Heart right ventricle (tissue), 16 donors: ENCODE data around the gene AMIGO2. TPM values are rescaled to one million over a fixed set of nuclear protein-coding genes. Genes with fewer than 3 reads are reported as not detected.

Source experiments
- ATAC-seq, 8 donors: fragments of 200-7000 bp; cut with Tn5 transposase; one replicate each; pipeline ENCODE4 v1.9.1; 2020; ENCODE audit warnings: mild to moderate bottlenecking in 8 of 8, moderate library complexity in 8 of 8, moderate number of reproducible peaks in 1 of 8
- DNase-seq, 2 donors: peaks; one replicate each; pipeline ENCODE4 v3.0.0-alpha.2; 2020
- H3K27ac ChIP-seq, 10 donors: fragments of 200-600 bp; sonication (generic) in 2 of 10; one replicate each; pipeline versions ENCODE4 v1.5.0 to v1.8.0; 2020 to 2022; ENCODE audit warnings: mild to moderate bottlenecking in 3 of 10
- H3K27me3 ChIP-seq, 7 donors: fragments of 200-600 bp; one replicate each; pipeline ENCODE4 v1.8.0; 2021 to 2022; ENCODE audit warnings: mild to moderate bottlenecking in 2 of 7
- H3K36me3 ChIP-seq, 9 donors: fragments of 200-600 bp; sonication (generic) in 1 of 9; one replicate each; pipeline versions ENCODE4 v1.5.0 to v1.8.0; 2020 to 2022; ENCODE audit warnings: mild to moderate bottlenecking in 2 of 9
- H3K4me1 ChIP-seq, 9 donors: fragments of 200-600 bp; sonication (generic) in 1 of 9; one replicate each; pipeline versions ENCODE4 v1.5.0 to v1.8.0; 2020 to 2022; ENCODE audit warnings: mild to moderate bottlenecking in 4 of 9
- H3K4me3 ChIP-seq, 10 donors: fragments of 200-600 bp; sonication (generic) in 2 of 10; one replicate each; pipeline versions ENCODE4 v1.5.0 to v1.8.0; 2020 to 2022; ENCODE audit warnings: mild to moderate bottlenecking in 7 of 10, moderate library complexity in 2 of 10
- H3K9me3 ChIP-seq, 11 donors: fragments of 200-600 bp in 10 of 11; sonication (generic) in 2 of 11; one replicate each; pipeline versions ENCODE4 v1.5.0 to v1.8.0; 2013 to 2022; ENCODE audit warnings: mild to moderate bottlenecking in 2 of 11, control low read depth in 1 of 11, moderate library complexity in 1 of 11
- WGBS, 2 donors: extraction: QIAGEN DNeasy Blood & Tissue Kit; methylation state at CpG; one replicate each; pipeline ENCODE4 v1.1.7; 2013; ENCODE audit warnings: inconsistent platforms in 1 of 2; 5-methylcytosine and 5-hydroxymethylcytosine counted together
- intact Hi-C, 10 donors: fragments of 100-400 bp; cut with DNase I; formaldehyde crosslinking; loops; one replicate each; pipeline versions ENCODE4 v1.11.1 to v1.14.2; 2022
- polyA plus RNA-seq, 2 donors: library from polyadenylated mRNA; stranded (reverse); fragments of 200-250 nt; gene quantifications; one replicate each; pipeline ENCODE4 v1.2.3, GENCODE V29; 2013
- total RNA-seq, 10 donors: library from RNA; stranded (reverse); fragmentation: NEBNext Ultra II Directional in 3 of 10; extraction: Animal tissue kit (Norgen Biotek cat#: 25700) in 3 of 10; gene quantifications; one replicate each; pipeline versions ENCODE4 v1.2.1 to v1.2.4, GENCODE V29; 2021 to 2023
- TF ChIP-seq, protein P1 (sequence below), 9 donors: fragments of 200-600 bp; sonication (generic) in 2 of 9; IDR thresholded peaks; one replicate each; pipeline versions ENCODE4 v1.5.0 to v1.8.0; 2021 to 2022; ENCODE audit warnings: antibody characterized with exemption in 9 of 9, mild to moderate bottlenecking in 5 of 9, moderate library complexity in 1 of 9
- donor health status: Arrhythmogenic right ventricular cardiomyopathy.
- donor health status: ischemic (EF 13 %, LVEDD 7.1; RV severe dilation, severe dysfunction).
- donor health status: healthy with polysubstance abuse.
- donor health status: DM: no; HTN: yes; CAD: no.
- donor health status: DM: no; HTN: no; CAD: no.
- donor health status: ischemic (EF 25% LVEDD 6.9; RV normal size, moderate dysfunction).
- donor health status: ischemic (EF 25% LVEDD 5.7; RV mildly dilated, moderate dysfunction).
- donor health status: healthy.
- donor health status: DM: yes; HTN: yes; CAD: no.
- donor health status: Ischemic cardiomyopathy.
- donor health status: ischemic (EF 35%, LVEDD 5.7; RV mildly dilated, moderate dysfunction).
- donor health status: nonischemic (EF 11% LVEDD 7.7; RV severe dilation, severe dysfunction).
- donor health status: DM: yes; HTN: yes; CAD: no.
- donor health status: PGD.
- donor health status: ischemic (EF 29% LVEDD 5.4; RV normal size, mild dysfunction).
- donor health status: nonischemic (EF 23%, LVEDD 6.1; RV moderate dilation, normal function).

Gene AMIGO2
- total and polyA plus RNA-seq, 12 donors, result 1.1 to 3.3 (median 2.2) TPM

DNA sequence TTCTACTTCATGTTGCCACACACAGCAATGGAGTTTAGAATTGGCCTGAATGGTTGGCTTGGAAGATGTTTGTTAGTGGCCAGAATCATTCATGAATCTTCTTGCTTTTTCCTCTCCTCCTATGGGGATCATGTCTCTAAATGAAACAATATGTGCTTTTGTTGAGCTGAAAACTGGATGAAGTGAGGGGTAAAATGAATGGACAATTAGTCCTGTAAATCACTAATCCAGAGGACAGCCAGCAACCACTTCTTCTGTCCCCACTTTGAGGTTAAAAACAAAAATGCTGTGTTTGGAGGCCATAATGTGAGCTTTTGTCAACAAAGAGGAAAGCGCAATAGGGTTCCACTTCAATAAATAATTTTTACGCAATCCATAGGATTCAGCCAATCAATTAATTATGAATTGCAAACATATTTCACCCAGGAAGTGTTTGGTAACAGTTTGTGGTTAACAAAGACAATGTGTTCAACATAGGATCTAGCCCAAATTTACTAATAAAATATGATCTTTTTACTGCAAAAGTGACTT, 30.3 kb upstream of the AMIGO2 start:
- no peak overlapping the region for H3K27ac ChIP-seq
- intact Hi-C loops, result no loop called here

DNA sequence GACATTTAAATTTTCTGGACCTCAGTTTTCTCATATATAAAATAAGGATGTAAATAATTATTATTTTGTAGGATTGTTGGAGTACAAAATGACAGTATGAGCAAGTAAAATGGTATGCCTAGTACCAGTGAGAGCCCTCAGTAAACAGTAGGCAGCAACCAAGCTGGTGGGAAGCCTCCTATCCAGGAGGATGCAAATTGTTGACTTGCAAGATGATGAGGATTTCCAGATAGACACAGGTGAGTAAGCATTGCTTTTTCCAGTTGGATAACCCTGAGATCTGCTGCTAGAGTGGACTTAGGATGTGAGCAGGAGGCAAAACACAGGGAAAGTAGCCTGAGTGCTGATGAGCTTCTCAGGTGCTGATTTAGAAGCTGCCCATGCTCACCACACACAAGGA, 28.2 kb upstream of the AMIGO2 start:
- no peak for ATAC-seq
- Histone ChIP-seq H3K36me3 (peaks cover 0 to 3% (median 0%) of the 10 kb centered on the region in 9 donors), H3K27ac (no peak overlapping the region), H3K4me1 (no peaks in the 10 kb centered on the region), H3K27me3 (no peaks in the 10 kb centered on the region), H3K9me3 (no peaks in the 10 kb centered on the region), H3K4me3 (no peak overlapping the region)
- intact Hi-C loops, result no loop called here
- no peak for DNase-seq
- TF ChIP-seq, protein P1, sequence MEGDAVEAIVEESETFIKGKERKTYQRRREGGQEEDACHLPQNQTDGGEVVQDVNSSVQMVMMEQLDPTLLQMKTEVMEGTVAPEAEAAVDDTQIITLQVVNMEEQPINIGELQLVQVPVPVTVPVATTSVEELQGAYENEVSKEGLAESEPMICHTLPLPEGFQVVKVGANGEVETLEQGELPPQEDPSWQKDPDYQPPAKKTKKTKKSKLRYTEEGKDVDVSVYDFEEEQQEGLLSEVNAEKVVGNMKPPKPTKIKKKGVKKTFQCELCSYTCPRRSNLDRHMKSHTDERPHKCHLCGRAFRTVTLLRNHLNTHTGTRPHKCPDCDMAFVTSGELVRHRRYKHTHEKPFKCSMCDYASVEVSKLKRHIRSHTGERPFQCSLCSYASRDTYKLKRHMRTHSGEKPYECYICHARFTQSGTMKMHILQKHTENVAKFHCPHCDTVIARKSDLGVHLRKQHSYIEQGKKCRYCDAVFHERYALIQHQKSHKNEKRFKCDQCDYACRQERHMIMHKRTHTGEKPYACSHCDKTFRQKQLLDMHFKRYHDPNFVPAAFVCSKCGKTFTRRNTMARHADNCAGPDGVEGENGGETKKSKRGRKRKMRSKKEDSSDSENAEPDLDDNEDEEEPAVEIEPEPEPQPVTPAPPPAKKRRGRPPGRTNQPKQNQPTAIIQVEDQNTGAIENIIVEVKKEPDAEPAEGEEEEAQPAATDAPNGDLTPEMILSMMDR (IDR thresholded peaks at IDR 0.05), result no peak

More for the DNA sequence above, 30.3 kb upstream of the AMIGO2 start:
- TF ChIP-seq, protein P1 (IDR thresholded peaks at IDR 0.05), result no peak
- no peaks in the 10 kb centered on the region for H3K9me3 ChIP-seq
- no peaks in the 10 kb centered on the region for H3K27me3 ChIP-seq
- ATAC-seq (no peak), DNase-seq (no peak)
- 97% methylated on average over 2 of the region's 2 CpGs for WGBS, 2 donors
- H3K4me3 ChIP-seq, result no peak overlapping the region
- H3K4me1 ChIP-seq, result no peaks in the 10 kb centered on the region
- peaks cover 0 to 3% (median 0%) of the 10 kb centered on the region in 9 donors for H3K36me3 ChIP-seq

DNA sequence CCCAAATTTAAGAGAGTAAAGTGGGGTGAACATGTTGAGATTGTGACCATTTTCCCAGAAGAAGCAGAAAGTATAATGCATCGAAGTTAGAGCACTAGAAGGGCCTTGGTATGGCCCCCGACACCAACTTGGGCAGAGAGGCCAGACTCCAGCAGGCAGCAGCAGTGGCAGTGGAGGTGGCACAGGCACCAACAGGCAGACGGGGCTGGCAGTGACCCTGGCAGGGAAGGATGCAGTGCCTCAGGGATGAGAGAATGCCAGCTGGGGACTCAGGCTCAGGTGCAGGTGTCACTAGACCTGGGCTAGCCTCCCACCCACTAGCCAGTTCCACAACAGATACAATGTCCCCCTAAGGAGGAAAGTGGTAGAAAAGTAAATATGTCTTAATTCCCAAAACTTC, 27.7 kb upstream of the AMIGO2 start:
- peaks cover 0 to 3% (median 0%) of the 10 kb centered on the region in 9 donors for H3K36me3 ChIP-seq
- 93 to 94% methylated on average over 3 of the region's 3 CpGs for WGBS, 2 donors
- DNase-seq (no peak), ATAC-seq (no peak)
- no peaks in the 10 kb centered on the region for H3K9me3 ChIP-seq
- intact Hi-C loops, result no loop called here
- no peaks in the 10 kb centered on the region for H3K27me3 ChIP-seq
- TF ChIP-seq, protein P1 (IDR thresholded peaks at IDR 0.05), result no peak
- no peaks in the 10 kb centered on the region for H3K4me1 ChIP-seq
- H3K4me3 ChIP-seq, result no peak overlapping the region
- H3K27ac ChIP-seq, result no peak overlapping the region

DNA sequence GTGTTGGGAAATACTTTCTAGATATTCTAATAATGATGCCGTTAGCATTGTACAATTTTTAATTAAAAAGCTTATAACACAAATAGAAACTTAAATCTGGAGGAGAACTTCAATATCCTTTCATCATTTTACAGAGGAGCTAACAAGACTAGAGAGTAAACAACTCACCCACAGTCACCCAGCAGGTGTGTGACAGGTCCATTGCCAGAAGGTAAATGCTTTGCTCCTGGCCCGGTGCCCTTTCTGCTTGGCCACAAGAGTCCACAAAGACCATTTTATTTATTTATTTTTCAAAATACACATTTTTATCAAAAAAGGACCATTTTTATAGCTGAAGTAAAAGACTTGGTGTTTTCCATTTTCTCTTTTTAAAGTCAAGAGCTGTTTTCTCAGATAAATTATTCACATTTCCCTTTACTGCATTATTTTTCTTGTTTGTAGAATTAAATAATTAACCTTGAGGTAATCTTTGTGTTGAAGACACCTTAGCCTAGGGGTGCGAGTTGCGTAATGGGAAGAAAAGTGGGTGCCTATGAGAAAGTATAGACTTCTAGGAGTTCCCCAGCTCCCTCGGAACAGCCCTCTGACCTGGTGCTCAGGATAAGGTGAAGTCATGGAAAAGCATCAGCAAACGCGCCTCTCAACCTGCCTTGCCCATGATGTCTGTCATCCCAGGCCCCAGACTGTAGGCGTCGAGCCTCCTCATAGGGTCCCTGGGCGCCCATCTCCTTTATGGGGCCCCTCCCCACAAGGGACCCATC, 26.3 kb upstream of the AMIGO2 start:
- WGBS, 2 donors, result 90 to 94% methylated on average over 10 of the region's 10 CpGs

More for the DNA sequence above, 26.3 kb upstream of the AMIGO2 start:
- Histone ChIP-seq H3K9me3 (no peaks in the 10 kb centered on the region), H3K27me3 (no peaks in the 10 kb centered on the region), H3K27ac (no peak overlapping the region), H3K4me1 (no peaks in the 10 kb centered on the region), H3K36me3 (peaks cover 0 to 3% (median 0%) of the 10 kb centered on the region in 9 donors), H3K4me3 (no peak overlapping the region)
- DNase-seq (no peak), ATAC-seq (no peak)
- intact Hi-C loops, result no loop called here
- TF ChIP-seq, protein P1 (IDR thresholded peaks at IDR 0.05), result no peak
